GM12874 (cell line): ENCODE results near the gene RFTN1.

Source experiments
- TF ChIP-seq, protein P1 (sequence below): IDR thresholded peaks from 2 replicates; pipeline ENCODE4 v1.5.1; 2011; ENCODE audit warnings: low read depth, mild to moderate bottlenecking, control low read depth, low read length, moderate library complexity; ENCODE audit not compliant: insufficient read depth

RFTN1 gene

DNA sequence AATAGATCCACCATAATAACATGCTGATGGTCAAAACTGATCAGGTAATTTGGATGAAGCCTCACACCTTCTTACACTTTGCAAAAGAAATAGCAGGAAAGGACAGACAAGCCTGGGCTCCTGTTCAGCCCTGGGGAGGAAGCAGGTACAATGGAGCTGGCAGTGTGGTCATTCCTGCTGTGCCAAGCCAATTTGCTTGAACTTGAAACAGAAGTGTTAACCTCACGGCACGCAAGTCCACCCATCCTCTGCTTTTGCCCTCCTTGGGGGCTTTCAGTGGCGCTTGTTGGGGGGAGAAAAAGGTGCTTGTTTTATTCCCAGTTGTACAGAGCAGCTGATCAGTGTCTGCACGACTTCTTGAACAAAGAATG lies 36.8 kb upstream of the RFTN1 start:
- TF ChIP-seq, protein P1, sequence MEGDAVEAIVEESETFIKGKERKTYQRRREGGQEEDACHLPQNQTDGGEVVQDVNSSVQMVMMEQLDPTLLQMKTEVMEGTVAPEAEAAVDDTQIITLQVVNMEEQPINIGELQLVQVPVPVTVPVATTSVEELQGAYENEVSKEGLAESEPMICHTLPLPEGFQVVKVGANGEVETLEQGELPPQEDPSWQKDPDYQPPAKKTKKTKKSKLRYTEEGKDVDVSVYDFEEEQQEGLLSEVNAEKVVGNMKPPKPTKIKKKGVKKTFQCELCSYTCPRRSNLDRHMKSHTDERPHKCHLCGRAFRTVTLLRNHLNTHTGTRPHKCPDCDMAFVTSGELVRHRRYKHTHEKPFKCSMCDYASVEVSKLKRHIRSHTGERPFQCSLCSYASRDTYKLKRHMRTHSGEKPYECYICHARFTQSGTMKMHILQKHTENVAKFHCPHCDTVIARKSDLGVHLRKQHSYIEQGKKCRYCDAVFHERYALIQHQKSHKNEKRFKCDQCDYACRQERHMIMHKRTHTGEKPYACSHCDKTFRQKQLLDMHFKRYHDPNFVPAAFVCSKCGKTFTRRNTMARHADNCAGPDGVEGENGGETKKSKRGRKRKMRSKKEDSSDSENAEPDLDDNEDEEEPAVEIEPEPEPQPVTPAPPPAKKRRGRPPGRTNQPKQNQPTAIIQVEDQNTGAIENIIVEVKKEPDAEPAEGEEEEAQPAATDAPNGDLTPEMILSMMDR, result no peak

DNA sequence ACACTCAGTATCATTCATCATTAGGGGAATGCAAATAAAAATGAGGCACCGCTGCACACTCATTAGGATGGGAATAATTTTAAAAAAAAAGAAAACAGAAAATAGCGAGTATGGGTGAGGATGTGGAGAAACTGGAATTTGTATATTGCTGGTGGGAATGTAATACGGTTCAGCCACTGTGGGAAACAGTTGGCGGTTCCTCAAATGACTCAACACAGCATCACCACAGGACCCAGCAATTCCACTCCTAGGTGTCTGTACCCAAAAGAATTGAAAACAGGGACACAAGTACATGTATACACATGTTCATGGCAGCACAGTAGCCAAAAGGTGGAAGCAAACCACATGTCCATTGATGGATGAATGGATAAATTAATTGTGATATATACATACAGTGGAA lies 35.2 kb upstream of the RFTN1 start:
- TF ChIP-seq, protein P1, result no peak

DNA sequence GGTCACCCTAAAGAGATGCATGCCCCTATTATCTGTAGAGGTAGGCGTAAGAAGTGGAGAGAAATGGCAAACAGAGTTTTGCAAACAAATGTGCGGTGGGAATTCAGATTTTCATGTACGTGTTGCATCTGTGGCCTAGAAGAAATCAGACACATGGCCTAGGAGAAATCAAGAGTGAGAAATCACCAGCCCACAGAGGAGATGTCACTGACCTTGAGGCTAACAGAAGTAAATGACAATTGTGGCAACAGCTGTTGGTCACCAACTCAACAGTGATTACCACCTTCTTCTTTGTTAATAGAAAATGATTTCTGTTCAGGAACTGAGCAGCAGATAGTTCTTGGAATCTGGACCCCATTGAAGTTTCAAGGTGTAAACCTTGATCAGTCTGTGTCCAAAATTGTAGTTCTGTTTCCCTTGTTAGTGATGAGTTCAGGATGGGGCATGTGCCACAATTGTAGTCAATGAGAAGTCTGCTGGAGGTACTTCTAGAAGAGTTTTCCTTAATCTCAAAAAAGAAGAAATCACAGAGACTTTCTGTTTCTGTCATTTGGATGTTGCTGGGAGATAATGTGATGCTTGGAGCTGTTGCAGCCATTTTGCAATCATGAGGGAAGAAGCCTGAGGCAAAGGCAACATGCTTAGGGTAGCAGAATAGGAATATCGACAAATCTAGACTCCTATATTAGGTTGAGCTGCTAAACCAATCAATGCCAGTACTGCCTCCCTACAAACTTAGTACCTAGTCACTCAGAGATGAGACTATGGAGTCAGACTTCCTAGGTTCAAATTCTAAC lies 34.3 kb upstream of the RFTN1 start:
- TF ChIP-seq, protein P1, result no peak

DNA sequence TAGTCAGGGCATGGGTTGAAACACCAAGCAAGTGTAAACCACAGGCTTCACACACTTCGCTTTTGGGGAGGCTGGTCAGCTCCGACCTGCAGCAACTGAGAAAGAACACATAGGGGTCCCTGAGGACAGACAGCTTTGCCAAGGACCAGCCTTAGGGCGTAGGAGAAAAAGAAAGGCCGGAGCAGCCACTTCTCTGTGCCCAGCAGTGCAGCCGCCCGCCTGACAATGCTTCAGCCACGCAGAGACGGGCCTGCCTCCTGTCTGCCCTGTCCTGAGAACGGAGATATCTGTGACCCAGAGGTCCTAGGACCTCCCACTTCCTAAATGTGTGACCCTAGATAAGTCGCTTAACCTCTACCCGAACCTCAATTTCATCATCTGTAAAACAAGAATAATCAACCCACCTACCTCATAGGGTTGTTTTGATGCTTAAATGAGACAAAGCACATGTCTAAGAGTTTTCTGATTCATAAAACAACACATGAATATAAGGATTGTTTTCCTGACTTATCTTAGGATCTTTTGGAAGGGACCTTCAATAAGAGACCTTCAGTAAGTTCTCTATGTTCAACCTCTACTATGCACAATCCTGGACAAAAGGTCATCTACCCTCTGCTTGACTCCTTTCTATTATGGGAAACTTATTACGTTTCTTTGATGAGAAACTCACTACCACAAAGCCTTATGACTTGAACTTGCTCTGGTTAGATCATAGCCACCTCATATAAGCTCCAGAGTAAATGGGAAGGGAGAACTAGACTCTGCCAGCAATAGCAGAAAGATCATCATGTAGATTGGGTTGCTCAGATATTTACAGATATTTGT lies 32.9 kb upstream of the RFTN1 start:
- TF ChIP-seq, protein P1, result no peak

DNA sequence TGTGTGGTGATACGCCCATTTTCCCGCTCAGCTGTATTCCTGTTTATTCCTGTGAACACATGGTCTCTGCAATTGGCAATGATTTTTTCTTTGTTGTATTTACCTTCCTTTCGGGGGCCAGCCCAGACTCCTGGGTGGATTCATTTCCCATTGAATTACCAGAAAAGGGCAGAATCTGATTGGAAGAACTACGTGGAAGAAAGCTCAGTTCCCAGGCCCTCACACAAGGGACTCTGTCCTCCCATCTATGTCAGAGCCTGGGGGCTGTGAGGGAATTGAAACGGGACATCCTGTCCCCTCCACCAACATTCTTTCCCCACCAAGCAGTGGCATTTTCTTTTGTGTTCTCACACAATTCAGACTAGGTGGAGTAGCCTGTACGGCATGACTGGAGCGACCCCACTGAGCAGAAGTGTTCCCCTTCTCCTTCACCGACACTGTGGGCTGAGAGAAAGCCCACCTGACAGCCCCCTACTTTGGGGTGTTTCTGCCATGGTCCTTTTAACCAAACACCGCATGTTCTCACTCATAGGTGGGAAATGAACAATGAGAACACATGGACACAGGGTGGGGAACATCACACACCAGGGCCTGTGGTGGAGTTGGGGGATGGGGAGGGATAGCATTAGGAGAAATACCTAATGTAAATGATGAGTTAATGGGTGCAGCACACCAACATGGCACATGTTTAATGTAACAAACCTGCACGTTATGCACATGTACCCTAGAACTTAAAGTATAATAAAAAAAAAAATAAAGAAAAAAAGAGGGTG lies 32.1 kb upstream of the RFTN1 start:
- TF ChIP-seq, protein P1, result no peak

DNA sequence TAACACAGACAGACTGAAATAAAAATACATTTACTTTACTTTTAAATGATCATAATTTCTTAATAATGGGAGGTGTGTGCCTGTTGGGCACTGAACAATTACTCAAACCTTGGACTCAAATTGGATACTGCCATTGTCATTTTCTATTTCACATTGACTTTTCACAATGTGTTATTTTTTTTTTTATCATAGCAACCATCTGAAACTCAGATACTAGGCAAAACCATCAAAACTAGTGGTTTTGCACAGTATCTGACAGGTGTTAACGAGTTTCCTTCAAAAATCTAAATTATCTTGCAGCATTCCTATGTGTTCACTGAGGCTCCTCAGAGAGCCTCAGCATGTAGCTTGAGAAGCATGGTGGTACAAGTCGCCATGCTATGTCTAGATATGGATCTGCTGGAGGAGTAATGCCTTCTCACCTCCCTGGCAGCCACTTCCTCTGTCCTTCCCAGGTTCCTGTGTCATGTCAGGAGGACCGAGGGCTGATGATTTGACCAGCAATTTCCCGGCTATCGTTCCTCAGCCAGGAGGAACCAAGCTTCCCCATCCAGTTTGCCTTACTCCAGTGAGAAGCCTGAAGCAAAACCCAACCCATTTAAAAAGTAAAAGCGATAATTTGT lies 29.9 kb upstream of the RFTN1 start:
- TF ChIP-seq, protein P1, result no peak

DNA sequence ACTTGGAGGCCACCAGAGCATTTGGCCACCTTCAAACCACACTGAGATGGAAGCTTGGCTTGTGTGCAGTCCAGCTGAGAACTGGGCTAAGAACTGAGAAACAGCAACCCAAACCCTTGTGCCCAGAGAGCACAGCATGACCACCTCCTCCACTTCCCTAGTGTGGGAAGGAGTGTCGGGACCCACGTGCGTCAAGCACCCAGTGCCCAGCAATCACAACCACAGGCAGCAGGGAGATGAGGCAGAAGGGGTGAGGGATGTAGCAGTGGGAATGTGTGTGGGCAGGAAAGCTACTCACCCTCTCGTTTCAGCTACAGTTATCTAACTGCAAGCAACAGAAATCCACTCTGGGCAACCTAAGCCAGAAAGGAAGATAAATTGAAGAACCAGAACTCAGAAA lies 25.0 kb upstream of the RFTN1 start:
- TF ChIP-seq, protein P1, result no peak
